Natural killer cell treated with Interleukin-12 subunit alpha and Interleukin-12 subunit beta and Interleukin-15 and Interleukin-18, amount 100 ng/mL, for 72 hours (primary cell): ENCODE measurements around the gene VEGFB. TPM values are rescaled to one million over a fixed set of nuclear protein-coding genes. Genes with fewer than 3 reads are reported as not detected.

ENCODE experiments used
- ATAC-seq, 2 donors: fragments of 150-1000 bp; cut with Tn5 transposase in 1 of 2; sonication (Bioruptor Pico), chemical (Tn5 transposase) in 1 of 2; 2 replicates each; pipeline ENCODE4 v1.10.0; 2021
- DNase-seq: peaks from one replicate; pipeline ENCODE4 v3.0.0; 2022; ENCODE audit warnings: low spot score
- H3K27ac Mint-ChIP-seq, 2 donors: 1 replicate in 1 of 2; 2 replicates in 1 of 2; pipeline ENCODE4 v1.8.0; 2022; ENCODE audit warnings: mixed read lengths in 2 of 2, mild to moderate bottlenecking in 1 of 2, moderate library complexity in 1 of 2
- H3K27me3 Mint-ChIP-seq, 2 donors: 1 replicate in 1 of 2; 2 replicates in 1 of 2; pipeline ENCODE4 v1.8.0; 2022; ENCODE audit warnings: mixed read lengths in 2 of 2
- H3K36me3 Mint-ChIP-seq: one replicate; pipeline ENCODE4 v1.8.0; 2022; ENCODE audit warnings: mixed read lengths
- H3K4me1 Mint-ChIP-seq, 2 donors: 1 replicate in 1 of 2; 2 replicates in 1 of 2; pipeline ENCODE4 v1.8.0; 2022; ENCODE audit warnings: low read depth in 2 of 2, mixed read lengths in 2 of 2, mild to moderate bottlenecking in 1 of 2
- H3K4me3 Mint-ChIP-seq: one replicate; pipeline ENCODE4 v1.8.0; 2022; ENCODE audit warnings: mixed read lengths
- H3K9me3 Mint-ChIP-seq: 2 replicates; pipeline ENCODE4 v1.8.0; 2022; ENCODE audit warnings: mixed read lengths
- total RNA-seq, 2 donors: library from RNA; stranded (reverse); gene quantifications; one replicate each; pipeline ENCODE4 v1.2.3, GENCODE V29; 2022

The VEGFB gene
- total RNA-seq, 2 donors from 2014 or later, result 38.7 to 42.3 TPM

GRCh38 chr11:64249563-64250414 lies 15.4 kb downstream of the VEGFB start:
- H3K36me3 Mint-ChIP-seq, result no peaks in the 10 kb centered on the region
- no peaks in the 10 kb centered on the region for H3K9me3 Mint-ChIP-seq
- H3K27me3 Mint-ChIP-seq, result no peaks in the 10 kb centered on the region
- ATAC-seq (no peak), DNase-seq (no peak)
- peaks cover 12 to 32% of the 10 kb centered on the region in 2 donors for H3K4me1 Mint-ChIP-seq
- H3K4me3 Mint-ChIP-seq, result peak overlapping the region; percentile 57
- no peak overlapping the region for H3K27ac Mint-ChIP-seq

- DNase-seq, result no peak
- Mint-ChIP-seq H3K4me1 (peaks cover 12 to 32% of the 10 kb centered on the region in 2 donors), H3K27me3 (no peaks in the 10 kb centered on the region), H3K4me3 (peak overlapping the region; percentile 56), H3K9me3 (no peaks in the 10 kb centered on the region), H3K27ac (no peak overlapping the region), H3K36me3 (no peaks in the 10 kb centered on the region)
- no peak for ATAC-seq
These were observed 16.1 kb downstream of the VEGFB start for GRCh38 chr11:64250415-64251015.

- Mint-ChIP-seq H3K4me1 (peaks cover 12 to 27% of the 10 kb centered on the region in 2 donors), H3K36me3 (no peaks in the 10 kb centered on the region), H3K4me3 (peak within 1 kb of the TSS; percentile 89), H3K27ac (peak within 1 kb of the TSS in 1 of 2 donors; percentile 70), H3K9me3 (no peaks in the 10 kb centered on the region), H3K27me3 (no peaks in the 10 kb centered on the region)
- ATAC-seq (peak; percentile 80 to 85), DNase-seq (no peak)
These were observed 16.8 kb downstream of the VEGFB start, which contains the start of gene PLCB3 for GRCh38 chr11:64251016-64251752. Gene PLCB3 (plus strand): TSS chr11:64251530. CDS start chr11:64251650, 120 bp downstream.

- ATAC-seq (no peak), DNase-seq (no peak)
- Mint-ChIP-seq H3K4me3 (peak overlapping the region; percentile 89), H3K27ac (peak overlapping the region in 1 of 2 donors; percentile 70), H3K9me3 (no peaks in the 10 kb centered on the region), H3K4me1 (peaks cover 12 to 27% of the 10 kb centered on the region in 2 donors), H3K36me3 (no peaks in the 10 kb centered on the region), H3K27me3 (no peaks in the 10 kb centered on the region)
These were observed 17.3 kb downstream of the VEGFB start for GRCh38 chr11:64251753-64252002.

- Mint-ChIP-seq H3K4me1 (peaks cover 12 to 23% of the 10 kb centered on the region in 2 donors), H3K4me3 (peak overlapping the region; percentile 89), H3K27me3 (no peaks in the 10 kb centered on the region), H3K9me3 (no peaks in the 10 kb centered on the region), H3K27ac (peak overlapping the region in 1 of 2 donors; percentile 70), H3K36me3 (no peaks in the 10 kb centered on the region)
- DNase-seq, result no peak
- ATAC-seq, result no peak
These were observed 17.9 kb downstream of the VEGFB start for GRCh38 chr11:64252003-64252872.

- Mint-ChIP-seq H3K4me3 (peak overlapping the region; percentile 89), H3K27ac (no peak overlapping the region), H3K36me3 (no peaks in the 10 kb centered on the region), H3K9me3 (no peaks in the 10 kb centered on the region), H3K4me1 (peaks cover 8 to 18% of the 10 kb centered on the region in 2 donors), H3K27me3 (no peaks in the 10 kb centered on the region)
- DNase-seq (no peak), ATAC-seq (no peak)
These were observed 18.7 kb downstream of the VEGFB start for GRCh38 chr11:64253043-64253442.

GRCh38 chr11:64253481-64253880 lies 19.1 kb downstream of the VEGFB start:
- no peak for DNase-seq
- no peaks in the 10 kb centered on the region for H3K9me3 Mint-ChIP-seq
- H3K27me3 Mint-ChIP-seq, result no peaks in the 10 kb centered on the region
- H3K36me3 Mint-ChIP-seq, result no peaks in the 10 kb centered on the region
- peak overlapping the region in 1 of 2 donors; percentile 76 for H3K27ac Mint-ChIP-seq
- no peak for ATAC-seq
- H3K4me1 Mint-ChIP-seq, result peaks cover 6 to 16% of the 10 kb centered on the region in 2 donors
- H3K4me3 Mint-ChIP-seq, result peak overlapping the region; percentile 12

GRCh38 chr11:64254326-64254725 lies 19.9 kb downstream of the VEGFB start:
- H3K4me1 Mint-ChIP-seq, result peaks cover 8 to 17% of the 10 kb centered on the region in 2 donors
- no peak overlapping the region for H3K27ac Mint-ChIP-seq
- no peak for ATAC-seq
- peaks cover 1% of the 10 kb centered on the region for H3K36me3 Mint-ChIP-seq
- no peaks in the 10 kb centered on the region for H3K9me3 Mint-ChIP-seq
- no peak overlapping the region for H3K4me3 Mint-ChIP-seq
- no peaks in the 10 kb centered on the region for H3K27me3 Mint-ChIP-seq
- no peak for DNase-seq

GRCh38 chr11:64255135-64256128 lies 21.0 kb downstream of the VEGFB start:
- H3K9me3 Mint-ChIP-seq, result no peaks in the 10 kb centered on the region
- ATAC-seq (no peak), DNase-seq (no peak)
- peaks cover 16 to 26% of the 10 kb centered on the region in 2 donors for H3K4me1 Mint-ChIP-seq
- no peaks in the 10 kb centered on the region for H3K27me3 Mint-ChIP-seq
- H3K36me3 Mint-ChIP-seq, result peaks cover 8% of the 10 kb centered on the region
- no peak overlapping the region for H3K4me3 Mint-ChIP-seq
- H3K27ac Mint-ChIP-seq, result no peak overlapping the region

- Mint-ChIP-seq H3K9me3 (no peaks in the 10 kb centered on the region), H3K27ac (no peak overlapping the region), H3K36me3 (peaks cover 8% of the 10 kb centered on the region), H3K4me3 (no peak overlapping the region), H3K4me1 (peaks cover 16 to 26% of the 10 kb centered on the region in 2 donors), H3K27me3 (no peaks in the 10 kb centered on the region)
- ATAC-seq, result no peak
- DNase-seq, result no peak
These were observed 21.9 kb downstream of the VEGFB start for GRCh38 chr11:64256300-64256699.

- Mint-ChIP-seq H3K27ac (peak overlapping the region in 1 of 2 donors; percentile 53), H3K4me3 (no peak overlapping the region), H3K4me1 (peaks cover 10 to 20% of the 10 kb centered on the region in 2 donors), H3K27me3 (no peaks in the 10 kb centered on the region), H3K36me3 (peaks cover 8% of the 10 kb centered on the region), H3K9me3 (no peaks in the 10 kb centered on the region)
- ATAC-seq (no peak), DNase-seq (no peak)
These were observed 24.0 kb downstream of the VEGFB start for GRCh38 chr11:64258356-64258755.

GRCh38 chr11:64258946-64259532 lies 24.7 kb downstream of the VEGFB start:
- peak overlapping the region; percentile 6 for H3K4me3 Mint-ChIP-seq
- DNase-seq, result no peak
- H3K36me3 Mint-ChIP-seq, result peaks cover 8% of the 10 kb centered on the region
- no peak for ATAC-seq
- peaks cover 10 to 15% of the 10 kb centered on the region in 2 donors for H3K4me1 Mint-ChIP-seq
- H3K27ac Mint-ChIP-seq, result peak overlapping the region; percentile 52 to 84
- H3K9me3 Mint-ChIP-seq, result no peaks in the 10 kb centered on the region
- no peaks in the 10 kb centered on the region for H3K27me3 Mint-ChIP-seq
